CD4-positive, alpha-beta T cell treated with Interleukin-17A for 1 hour (primary cell): Measurements from ENCODE around the gene CERKL.

Experiments used
- DNase-seq: peaks from one replicate; pipeline ENCODE4 v3.0.0-alpha.2; 2020

The CERKL gene

GRCh38 chr2:181623159-181623558 is 33.7 kb downstream of the CERKL start:
- DNase-seq, result no peak

GRCh38 chr2:181621779-181622490 is 35.0 kb downstream of the CERKL start:
- no peak for DNase-seq

- DNase-seq, result no peak
These were observed 37.4 kb downstream of the CERKL start for GRCh38 chr2:181619516-181619915.

GRCh38 chr2:181616715-181617114 is 40.2 kb downstream of the CERKL start:
- DNase-seq, result no peak

GRCh38 chr2:181614874-181615638 is 41.8 kb downstream of the CERKL start:
- DNase-seq, result no peak

GRCh38 chr2:181613241-181613640 is 43.7 kb downstream of the CERKL start:
- DNase-seq, result no peak

GRCh38 chr2:181607629-181608590 is 49.0 kb downstream of the CERKL start:
- DNase-seq, result no peak

- DNase-seq, result no peak
These were observed 50.7 kb downstream of the CERKL start for GRCh38 chr2:181605889-181606837.

- DNase-seq, result no peak
These were observed 54.9 kb downstream of the CERKL start for GRCh38 chr2:181602017-181602416.

- DNase-seq, result no peak
These were observed 60.3 kb downstream of the CERKL start for GRCh38 chr2:181596556-181596955.

GRCh38 chr2:181594322-181594721 is 62.6 kb downstream of the CERKL start:
- DNase-seq, result no peak

GRCh38 chr2:181589779-181590178 is 67.1 kb downstream of the CERKL start:
- DNase-seq, result no peak

GRCh38 chr2:181588546-181588945 is 68.4 kb downstream of the CERKL start:
- no peak for DNase-seq

- no peak for DNase-seq
These were observed 70.3 kb downstream of the CERKL start for GRCh38 chr2:181586569-181587081.

- no peak for DNase-seq
These were observed 71.2 kb downstream of the CERKL start for GRCh38 chr2:181585732-181586131.

- no peak for DNase-seq
These were observed 75.4 kb downstream of the CERKL start for GRCh38 chr2:181581534-181581933.

- no peak for DNase-seq
These were observed 78.1 kb downstream of the CERKL start for GRCh38 chr2:181578829-181579228.

GRCh38 chr2:181576431-181576830 is 80.5 kb downstream of the CERKL start:
- no peak for DNase-seq

- DNase-seq, result no peak
These were observed 81.3 kb downstream of the CERKL start for GRCh38 chr2:181575650-181576025.

- DNase-seq, result no peak
These were observed 81.8 kb downstream of the CERKL start for GRCh38 chr2:181575024-181575649.

GRCh38 chr2:181574321-181574720 is 82.6 kb downstream of the CERKL start:
- DNase-seq, result no peak
